ENCODE measurements around the gene GTF2F2. TPM values are rescaled to one million over a fixed set of nuclear protein-coding genes. Genes with fewer than 3 reads are reported as not detected.

GTF2F2 gene
- total and polyA plus RNA-seq, 2 donors (not counting 1 experiment from before 2014, with no cell fraction given): 5.9 to 19.6 TPM

DNA sequence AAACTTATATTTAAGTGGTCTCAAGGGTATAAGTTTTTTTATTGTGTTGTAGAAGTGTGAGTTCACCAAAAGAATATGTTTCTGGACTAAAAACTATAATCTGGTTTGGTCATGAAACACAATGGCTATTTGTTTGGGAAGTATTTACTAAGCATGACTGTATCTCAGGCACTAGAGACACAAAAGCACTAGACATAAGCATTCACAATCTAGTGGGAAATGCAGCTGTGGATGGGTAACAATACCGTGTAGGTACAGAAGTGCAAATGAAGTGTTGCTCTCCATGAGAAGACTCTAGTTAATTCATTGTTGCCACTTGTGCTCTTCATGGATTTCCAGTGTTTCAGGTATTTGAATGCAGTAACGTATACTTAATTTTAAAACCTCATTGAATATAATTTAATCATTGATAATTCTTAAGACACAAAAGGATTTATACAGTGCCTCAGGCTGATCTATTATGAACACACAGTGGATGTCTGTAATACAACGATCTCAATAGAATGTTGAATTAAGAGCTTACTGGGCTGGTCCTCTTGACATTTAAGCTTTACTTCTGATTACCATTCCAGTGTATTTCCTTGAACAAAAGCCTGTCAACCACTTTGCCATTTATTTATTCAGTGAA is 169.7 kb downstream of the GTF2F2 start:
- no peak overlapping the region for H3K4me3 ChIP-seq (ENCODE audit: control extremely low read depth in 1 of 5, extremely low read depth in 1 of 5, insufficient read depth in 1 of 5, low read depth in 2 of 5, low read length in 4 of 5)
- no peak for ATAC-seq (ENCODE audit: low read depth)
- WGBS (ENCODE audit: insufficient coverage): 100% methylated on average over 1 of the region's 3 CpGs
- Mint-ChIP-seq H3K9me3 (ENCODE audit: insufficient read depth) (no peaks in the 10 kb centered on the region), H3K4me3 (no peak overlapping the region), H3K27ac (no peak overlapping the region), H3K27me3 (no peaks in the 10 kb centered on the region), H3K4me1 (no peaks in the 10 kb centered on the region)
- H3K27me3 ChIP-seq (replicated peaks in 1 of 4; ENCODE audit: control extremely low read depth in 1 of 4, control insufficient read depth in 3 of 4, insufficient read depth in 4 of 4, low read length in 3 of 4): no peaks in the 10 kb centered on the region
- CTCF ChIA-PET: interaction anchor here (1.0 kb wide), 2 partner anchors 10 to 19 kb away, joined by 3 to 5 read pairs; no protein-coding TSS in a partner anchor
- H3K4me1 ChIP-seq (ENCODE audit: control insufficient read depth in 2 of 2, insufficient read depth in 2 of 2, low read length in 2 of 2): no peaks in the 10 kb centered on the region
- peaks cover 1 to 10% of the 10 kb centered on the region in 2 experiments for H3K36me3 ChIP-seq (replicated peaks in 1 of 2; ENCODE audit: control extremely low read depth in 1 of 2, control insufficient read depth in 1 of 2, extremely low read depth in 1 of 2, insufficient read depth in 2 of 2, low read length in 1 of 2)
- no peak overlapping the region for H3K4me2 ChIP-seq (replicated peaks; ENCODE audit: low read depth, low read length, poor library complexity, severe bottlenecking)
- H3K9me3 ChIP-seq (ENCODE audit: control extremely low read depth in 1 of 3, control insufficient read depth in 2 of 3, insufficient read depth in 1 of 3, low read length in 2 of 3): no peaks in the 10 kb centered on the region
- POLR2A ChIA-PET: no interaction called here
- no peak overlapping the region for H3K9ac ChIP-seq (ENCODE audit: low read length)
- H2AFZ ChIP-seq (ENCODE audit: insufficient read depth, low read depth, low read length, poor library complexity, severe bottlenecking): no peak overlapping the region
- no peaks in the 10 kb centered on the region for H3K79me2 ChIP-seq (ENCODE audit: control insufficient read depth, insufficient read depth, low read length)
- no peak overlapping the region for H3K27ac ChIP-seq (ENCODE audit: low read length in 2 of 2)
- TF ChIP-seq EZH2 (IDR thresholded peaks at IDR 0.05; ENCODE audit: borderline replicate concordance, insufficient read depth, low read depth, low read length, poor library complexity, severe bottlenecking): no peak
- TF ChIP-seq, protein P1, sequence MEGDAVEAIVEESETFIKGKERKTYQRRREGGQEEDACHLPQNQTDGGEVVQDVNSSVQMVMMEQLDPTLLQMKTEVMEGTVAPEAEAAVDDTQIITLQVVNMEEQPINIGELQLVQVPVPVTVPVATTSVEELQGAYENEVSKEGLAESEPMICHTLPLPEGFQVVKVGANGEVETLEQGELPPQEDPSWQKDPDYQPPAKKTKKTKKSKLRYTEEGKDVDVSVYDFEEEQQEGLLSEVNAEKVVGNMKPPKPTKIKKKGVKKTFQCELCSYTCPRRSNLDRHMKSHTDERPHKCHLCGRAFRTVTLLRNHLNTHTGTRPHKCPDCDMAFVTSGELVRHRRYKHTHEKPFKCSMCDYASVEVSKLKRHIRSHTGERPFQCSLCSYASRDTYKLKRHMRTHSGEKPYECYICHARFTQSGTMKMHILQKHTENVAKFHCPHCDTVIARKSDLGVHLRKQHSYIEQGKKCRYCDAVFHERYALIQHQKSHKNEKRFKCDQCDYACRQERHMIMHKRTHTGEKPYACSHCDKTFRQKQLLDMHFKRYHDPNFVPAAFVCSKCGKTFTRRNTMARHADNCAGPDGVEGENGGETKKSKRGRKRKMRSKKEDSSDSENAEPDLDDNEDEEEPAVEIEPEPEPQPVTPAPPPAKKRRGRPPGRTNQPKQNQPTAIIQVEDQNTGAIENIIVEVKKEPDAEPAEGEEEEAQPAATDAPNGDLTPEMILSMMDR (IDR thresholded peaks at IDR 0.05): no peak
- no peak for DNase-seq
- intact Hi-C loops (cut with micrococcal nuclease): no loop called here
- no peaks in the 10 kb centered on the region for H4K20me1 ChIP-seq (ENCODE audit: control insufficient read depth, insufficient read depth, low read length, poor library complexity, severe bottlenecking)

DNA sequence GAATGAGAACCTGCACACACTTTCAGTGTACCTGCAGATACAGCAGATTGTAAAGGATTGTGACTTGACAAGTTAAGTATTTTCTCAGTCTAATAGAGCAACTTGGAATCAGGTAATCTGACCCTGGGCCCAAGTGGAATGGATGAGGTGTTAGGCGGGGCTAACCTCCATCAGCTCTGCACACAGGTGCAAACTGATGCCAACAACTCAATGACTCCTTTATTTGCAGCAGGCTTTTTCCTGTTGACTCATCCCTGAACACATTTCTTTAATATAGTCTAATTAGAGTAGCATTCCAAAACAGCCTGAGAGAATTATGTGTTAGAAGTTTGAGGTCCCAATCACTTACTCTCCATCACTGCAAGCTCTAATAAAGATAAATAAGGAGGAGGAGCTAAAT is 171.9 kb downstream of the GTF2F2 start:
- Histone ChIP-seq H2AFZ (ENCODE audit: insufficient read depth, low read depth, low read length, poor library complexity, severe bottlenecking) (no peak overlapping the region), H3K27ac (ENCODE audit: low read length in 2 of 2) (no peak overlapping the region), H3K9ac (ENCODE audit: low read length) (no peak overlapping the region), H4K20me1 (ENCODE audit: control insufficient read depth, insufficient read depth, low read length, poor library complexity, severe bottlenecking) (no peaks in the 10 kb centered on the region), H3K9me3 (ENCODE audit: control extremely low read depth in 1 of 3, control insufficient read depth in 2 of 3, insufficient read depth in 1 of 3, low read length in 2 of 3) (no peaks in the 10 kb centered on the region), H3K4me3 (ENCODE audit: control extremely low read depth in 1 of 5, extremely low read depth in 1 of 5, insufficient read depth in 1 of 5, low read depth in 2 of 5, low read length in 4 of 5) (no peak overlapping the region), H3K36me3 (replicated peaks in 1 of 2; ENCODE audit: control extremely low read depth in 1 of 2, control insufficient read depth in 1 of 2, extremely low read depth in 1 of 2, insufficient read depth in 2 of 2, low read length in 1 of 2) (peaks cover 1 to 10% of the 10 kb centered on the region in 2 experiments), H3K27me3 (replicated peaks in 1 of 4; ENCODE audit: control extremely low read depth in 1 of 4, control insufficient read depth in 3 of 4, insufficient read depth in 4 of 4, low read length in 3 of 4) (no peaks in the 10 kb centered on the region), H3K4me1 (ENCODE audit: control insufficient read depth in 2 of 2, insufficient read depth in 2 of 2, low read length in 2 of 2) (peaks cover 0 to 3% of the 10 kb centered on the region in 2 donors), H3K79me2 (ENCODE audit: control insufficient read depth, insufficient read depth, low read length) (no peaks in the 10 kb centered on the region), H3K4me2 (replicated peaks; ENCODE audit: low read depth, low read length, poor library complexity, severe bottlenecking) (no peak overlapping the region)
- no CpG with 5 or more reads among the region's 1 CpG for WGBS (ENCODE audit: insufficient coverage)
- TF ChIP-seq EZH2 (IDR thresholded peaks at IDR 0.05; ENCODE audit: borderline replicate concordance, insufficient read depth, low read depth, low read length, poor library complexity, severe bottlenecking): no peak
- TF ChIP-seq, protein P1 (IDR thresholded peaks at IDR 0.05): no peak
- intact Hi-C loops (cut with micrococcal nuclease): no loop called here
- Mint-ChIP-seq H3K27ac (no peak overlapping the region), H3K27me3 (no peaks in the 10 kb centered on the region), H3K9me3 (ENCODE audit: insufficient read depth) (no peaks in the 10 kb centered on the region), H3K4me3 (no peak overlapping the region), H3K4me1 (peaks cover 7% of the 10 kb centered on the region)
- ATAC-seq (ENCODE audit: low read depth): no peak
- CTCF ChIA-PET: interaction anchor here (0.7 to 2.1 kb wide), 2 partner anchors 11 to 221 kb away, joined by 5 to 8 read pairs; no protein-coding TSS in a partner anchor
- no peak for DNase-seq
- POLR2A ChIA-PET: no interaction called here
